IMR-90 (cell line): ENCODE data around the gene CALN1. TPM values are rescaled to one million over a fixed set of nuclear protein-coding genes. Genes with fewer than 3 reads are reported as not detected.

Experiments
- ATAC-seq: fragments of 200-7000 bp; cut with Tn5 transposase; 2 replicates; pipeline ENCODE4 v1.9.1; 2020; ENCODE audit warnings: low read depth, mild to moderate bottlenecking, moderate library complexity
- BruUV-seq: library from RNA; stranded (reverse); fragments of 400-500 nt; replicated peaks from 2 replicates; lab custom pipeline; 2021; lab: Mats Ljungman, UMichigan
- CTCF ChIA-PET: fragments of 300-600 bp; formaldehyde crosslinking; extraction: SDS; loops from one replicate; lab custom pipeline; 2021; ENCODE audit warnings: antibody characterized with exemption; lab: Yijun Ruan, JAX
- POLR2A ChIA-PET: fragments of 300-600 bp; sonication (Branson Sonifier 250); formaldehyde crosslinking; loops from one replicate; lab custom pipeline; 2022; ENCODE audit warnings: antibody characterized with exemption; ENCODE audit not compliant: unreplicated experiment; lab: Charles Lee
- DNase-seq: peaks from one replicate; pipeline ENCODE4 v3.0.0; 2013
- H2AFZ ChIP-seq: replicated peaks from 2 replicates; pipeline ENCODE3; 2013; ENCODE audit warnings: low read length, mild to moderate bottlenecking; ENCODE audit not compliant: poor library complexity
- H2AK5ac ChIP-seq: 2 replicates; pipeline ENCODE4 v1.6.1; 2013; ENCODE audit warnings: low read depth, low read length, inconsistent platforms
- H2AK9ac ChIP-seq: replicated peaks from 2 replicates; pipeline ENCODE3; 2013; ENCODE audit warnings: mild to moderate bottlenecking, low read depth, low read length, moderate library complexity; ENCODE audit not compliant: poor library complexity
- H2BK120ac ChIP-seq: 2 replicates; pipeline ENCODE4 v1.6.1; 2013; ENCODE audit warnings: low read depth, low read length, inconsistent platforms
- H2BK15ac ChIP-seq: 3 replicates; pipeline ENCODE4 v1.6.1; 2013; ENCODE audit warnings: low read depth, low read length, inconsistent platforms
- H2BK20ac ChIP-seq: 2 replicates; pipeline ENCODE4 v1.6.1; 2013; ENCODE audit warnings: low read depth, mild to moderate bottlenecking, inconsistent platforms, low read length, moderate library complexity
- H2BK5ac ChIP-seq: 2 replicates; pipeline ENCODE4 v1.6.1; 2013; ENCODE audit warnings: mild to moderate bottlenecking, low read depth, low read length, inconsistent platforms; ENCODE audit not compliant: poor library complexity, severe bottlenecking
- H3K14ac ChIP-seq: replicated peaks from 2 replicates; pipeline ENCODE4 v1.6.1; 2013; ENCODE audit warnings: low read depth, low read length, inconsistent platforms
- H3K18ac ChIP-seq: 2 replicates; pipeline ENCODE4 v1.6.1; 2013; ENCODE audit warnings: low read depth, low read length, control low read depth
- H3K23ac ChIP-seq: 2 replicates; pipeline ENCODE4 v1.6.1; 2013; ENCODE audit warnings: low read depth, low read length, inconsistent platforms
- H3K27ac ChIP-seq: 2 replicates; pipeline ENCODE4 v1.5.1; 2013; ENCODE audit warnings: mild to moderate bottlenecking, control low read depth, low read length; ENCODE audit not compliant: insufficient read depth
- H3K27me3 ChIP-seq: 2 replicates; pipeline ENCODE4 v1.6.1; 2013; ENCODE audit warnings: low read length; ENCODE audit not compliant: control insufficient read depth, insufficient read depth
- H3K36me3 ChIP-seq: 2 replicates; pipeline ENCODE4 v1.6.1; 2013; ENCODE audit warnings: low read length, mixed read lengths; ENCODE audit not compliant: control insufficient read depth, insufficient read depth
- H3K4ac ChIP-seq: 2 replicates; pipeline ENCODE4 v1.6.1; 2013; ENCODE audit warnings: low read depth, low read length, inconsistent platforms
- H3K4me1 ChIP-seq: 2 replicates; pipeline ENCODE4 v1.6.1; 2013; ENCODE audit warnings: low read length, mixed read lengths; ENCODE audit not compliant: control insufficient read depth, insufficient read depth
- H3K4me2 ChIP-seq: 2 replicates; pipeline ENCODE4 v1.6.1; 2013; ENCODE audit warnings: low read depth, mild to moderate bottlenecking, control low read depth, low read length, moderate library complexity
- H3K4me3 ChIP-seq: 2 replicates; pipeline ENCODE4 v1.5.1; 2013; ENCODE audit warnings: low read depth, mild to moderate bottlenecking, control low read depth, low read length, moderate library complexity; ENCODE audit not compliant: insufficient read depth
- H3K56ac ChIP-seq: 2 replicates; pipeline ENCODE4 v1.6.1; 2013; ENCODE audit warnings: low read length, inconsistent platforms; ENCODE audit not compliant: insufficient read depth; ENCODE audit errors: extremely low read depth
- H3K79me1 ChIP-seq, 2 experiments: 2 replicates each; pipeline ENCODE4 v1.6.1; 2013; ENCODE audit warnings: low read length in 2 of 2, inconsistent platforms in 1 of 2, low read depth in 1 of 2
- H3K9ac ChIP-seq: 2 replicates; pipeline ENCODE4 v1.6.1; 2013; ENCODE audit warnings: low read depth, low read length, control low read depth
- H3K9me1 ChIP-seq: 2 replicates; pipeline ENCODE4 v1.6.1; 2013; ENCODE audit warnings: low read length, inconsistent platforms; ENCODE audit not compliant: insufficient read depth
- H3K9me3 ChIP-seq: 2 replicates; pipeline ENCODE4 v1.6.1; 2013; ENCODE audit warnings: low read length; ENCODE audit not compliant: control insufficient read depth, insufficient read depth
- H4K20me1 ChIP-seq: 2 replicates; pipeline ENCODE4 v1.6.1; 2013; ENCODE audit warnings: low read length, inconsistent platforms; ENCODE audit not compliant: insufficient read depth
- H4K5ac ChIP-seq: 2 replicates; pipeline ENCODE4 v1.6.1; 2013; ENCODE audit warnings: mild to moderate bottlenecking, low read depth, low read length, control low read depth
- H4K8ac ChIP-seq, 2 experiments: 2 replicates each; pipeline ENCODE4 v1.6.1; 2013; ENCODE audit warnings: low read depth in 2 of 2, low read length in 2 of 2, control low read depth in 1 of 2, inconsistent platforms in 1 of 2
- H4K91ac ChIP-seq: 2 replicates; pipeline ENCODE4 v1.6.1; 2013; ENCODE audit warnings: low read depth, low read length, inconsistent platforms; ENCODE audit not compliant: insufficient read depth
- BHLHE40 ChIP-seq: fragments of 150-350 bp; IDR thresholded peaks from 2 replicates; pipeline ENCODE4 v1.6.1; 2016; ENCODE audit warnings: mild to moderate bottlenecking, low read depth, low read length
- CEBPB ChIP-seq: IDR thresholded peaks from 2 replicates; pipeline ENCODE4 v1.6.1; 2012; ENCODE audit warnings: low read depth, low read length, improper control_type of control experiment
- CHD1 ChIP-seq: IDR thresholded peaks from 2 replicates; pipeline ENCODE4 v1.6.1; 2012; ENCODE audit warnings: low read depth, low read length, improper control_type of control experiment
- ELK1 ChIP-seq: fragments of 150-350 bp; IDR thresholded peaks from 2 replicates; pipeline ENCODE4 v1.6.1; 2016; ENCODE audit warnings: low read depth, mild to moderate bottlenecking, low read length, moderate library complexity, borderline replicate concordance
- FOS ChIP-seq: fragments of 150-350 bp; IDR thresholded peaks from 2 replicates; pipeline ENCODE4 v1.6.1; 2016; ENCODE audit warnings: low read depth, low read length
- MAFK ChIP-seq: IDR thresholded peaks from 2 replicates; pipeline ENCODE4 v1.6.1; 2012; ENCODE audit warnings: low read depth, low read length, improper control_type of control experiment
- MAZ ChIP-seq: IDR thresholded peaks from 2 replicates; pipeline ENCODE4 v1.6.1; 2012; ENCODE audit warnings: low read depth, mild to moderate bottlenecking, low read length, improper control_type of control experiment, moderate library complexity, borderline replicate concordance
- MXI1 ChIP-seq: IDR thresholded peaks from 2 replicates; pipeline ENCODE4 v1.6.1; 2012; ENCODE audit warnings: low read depth, mild to moderate bottlenecking, low read length, moderate library complexity, borderline replicate concordance
- NFE2L2 ChIP-seq: fragments of 150-350 bp; IDR thresholded peaks from 2 replicates; pipeline ENCODE4 v1.6.1; 2016; ENCODE audit warnings: low read depth, mild to moderate bottlenecking, low read length
- POLR2A ChIP-seq: IDR thresholded peaks from 2 replicates; pipeline ENCODE4 v1.6.1; 2012; ENCODE audit warnings: mild to moderate bottlenecking, low read depth, low read length
- RAD21 ChIP-seq: IDR thresholded peaks from 2 replicates; pipeline ENCODE4 v1.6.1; 2012; ENCODE audit warnings: low read length, improper control_type of control experiment
- RCOR1 ChIP-seq: IDR thresholded peaks from 2 replicates; pipeline ENCODE4 v1.6.1; 2012; ENCODE audit warnings: mild to moderate bottlenecking, low read length, improper control_type of control experiment; ENCODE audit not compliant: insufficient replicate concordance
- RFX5 ChIP-seq: IDR thresholded peaks from 2 replicates; pipeline ENCODE4 v1.8.0; 2012; ENCODE audit warnings: low read depth, mild to moderate bottlenecking, low read length, moderate library complexity
- SMC3 ChIP-seq: fragments of 150-350 bp; IDR thresholded peaks from 2 replicates; pipeline ENCODE4 v1.6.1; 2016; ENCODE audit warnings: low read depth, mild to moderate bottlenecking, antibody characterized with exemption, low read length, moderate library complexity
- WGBS, 2 experiments: methylation state at CpG; one replicate each; pipeline versions ENCODE4 v1.1.5 to v1.1.7; 2013; ENCODE audit warnings: missing lambda C conversion rate in 2 of 2; ENCODE audit not compliant: insufficient read length in 1 of 2; ENCODE audit errors: extremely low coverage in 2 of 2; 5-methylcytosine and 5-hydroxymethylcytosine counted together
- dilution Hi-C: fragments of 300-500 bp; cut with HindIII; formaldehyde crosslinking; loops from one replicate; pipeline ENCODE4 v1.14.3; 2018; ENCODE audit warnings: low sequenced_read_pairs; ENCODE audit not compliant: unreplicated experiment
- in situ Hi-C: fragments of 300-500 bp; cut with MboI; formaldehyde crosslinking; loops from 3 replicates; pipeline ENCODE4 v1.14.3; 2019; ENCODE audit warnings: low sequenced_read_pairs, inconsistent platforms, mixed read lengths
- intact Hi-C: fragments of 100-400 bp; cut with micrococcal nuclease; formaldehyde crosslinking; loops from 2 replicates; pipeline ENCODE4 v1.10.0; 2022
- polyA plus RNA-seq, 3 experiments: library from polyadenylated mRNA; depleted of rRNA; stranded (reverse); fragments of >200 nt; gene quantifications; 2 replicates each; pipeline ENCODE4 v1.2.3, GENCODE V29; 2012; ENCODE audit warnings: low replicate concordance in 1 of 3
- total RNA-seq: library from RNA; depleted of rRNA; stranded (reverse); fragments of >200 nt; gene quantifications from 2 replicates; pipeline ENCODE4 v1.2.3, GENCODE V29; 2012
- TF ChIP-seq, protein P1 (sequence below): conservative IDR thresholded peaks from 2 replicates; pipeline ENCODE4 v1.5.1; 2012; ENCODE audit warnings: mild to moderate bottlenecking, low read depth, low read length, improper control_type of control experiment
- TF ChIP-seq, protein P2 (sequence below): fragments of 150-350 bp; IDR thresholded peaks from 2 replicates; pipeline ENCODE4 v1.6.1; 2017; ENCODE audit warnings: mild to moderate bottlenecking, antibody characterized with exemption, low read length, low read depth

CALN1 gene
- total and polyA plus RNA-seq, 2 of the 4 experiments (the other 2 are of a cell fraction), result not detected

- no peak overlapping the region for H4K91ac ChIP-seq
- no peak overlapping the region for H2BK20ac ChIP-seq
- H3K4me3 ChIP-seq, result no peak overlapping the region
- H2AFZ ChIP-seq, result no peak overlapping the region
- no peak overlapping the region for H3K14ac ChIP-seq
- no peak overlapping the region for H2BK15ac ChIP-seq
- DNase-seq (no peak), ATAC-seq (no peak)
- no peak overlapping the region for H2AK9ac ChIP-seq
- intact Hi-C loops, result no loop called here
- no peak for TF ChIP-seq CHD1
- no peak for TF ChIP-seq NFE2L2
- no peak for TF ChIP-seq MAZ
- TF ChIP-seq RAD21, result no peak
- TF ChIP-seq, protein P1, sequence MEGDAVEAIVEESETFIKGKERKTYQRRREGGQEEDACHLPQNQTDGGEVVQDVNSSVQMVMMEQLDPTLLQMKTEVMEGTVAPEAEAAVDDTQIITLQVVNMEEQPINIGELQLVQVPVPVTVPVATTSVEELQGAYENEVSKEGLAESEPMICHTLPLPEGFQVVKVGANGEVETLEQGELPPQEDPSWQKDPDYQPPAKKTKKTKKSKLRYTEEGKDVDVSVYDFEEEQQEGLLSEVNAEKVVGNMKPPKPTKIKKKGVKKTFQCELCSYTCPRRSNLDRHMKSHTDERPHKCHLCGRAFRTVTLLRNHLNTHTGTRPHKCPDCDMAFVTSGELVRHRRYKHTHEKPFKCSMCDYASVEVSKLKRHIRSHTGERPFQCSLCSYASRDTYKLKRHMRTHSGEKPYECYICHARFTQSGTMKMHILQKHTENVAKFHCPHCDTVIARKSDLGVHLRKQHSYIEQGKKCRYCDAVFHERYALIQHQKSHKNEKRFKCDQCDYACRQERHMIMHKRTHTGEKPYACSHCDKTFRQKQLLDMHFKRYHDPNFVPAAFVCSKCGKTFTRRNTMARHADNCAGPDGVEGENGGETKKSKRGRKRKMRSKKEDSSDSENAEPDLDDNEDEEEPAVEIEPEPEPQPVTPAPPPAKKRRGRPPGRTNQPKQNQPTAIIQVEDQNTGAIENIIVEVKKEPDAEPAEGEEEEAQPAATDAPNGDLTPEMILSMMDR, result no peak
- TF ChIP-seq, protein P2, sequence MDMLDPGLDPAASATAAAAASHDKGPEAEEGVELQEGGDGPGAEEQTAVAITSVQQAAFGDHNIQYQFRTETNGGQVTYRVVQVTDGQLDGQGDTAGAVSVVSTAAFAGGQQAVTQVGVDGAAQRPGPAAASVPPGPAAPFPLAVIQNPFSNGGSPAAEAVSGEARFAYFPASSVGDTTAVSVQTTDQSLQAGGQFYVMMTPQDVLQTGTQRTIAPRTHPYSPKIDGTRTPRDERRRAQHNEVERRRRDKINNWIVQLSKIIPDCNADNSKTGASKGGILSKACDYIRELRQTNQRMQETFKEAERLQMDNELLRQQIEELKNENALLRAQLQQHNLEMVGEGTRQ, result no peak
- TF ChIP-seq RFX5, result no peak
- no peak for TF ChIP-seq MAFK
- TF ChIP-seq MXI1, result no peak
- no peak for TF ChIP-seq ELK1
- no peak for TF ChIP-seq RCOR1
- TF ChIP-seq FOS, result no peak
- no peak for TF ChIP-seq BHLHE40
- no peak for TF ChIP-seq SMC3
- TF ChIP-seq POLR2A, result no peak
- TF ChIP-seq CEBPB, result no peak
- no peak overlapping the region for H3K9ac ChIP-seq
- in situ Hi-C loops, result no loop called here
- ChIA-PET CTCF (no interaction called here), POLR2A (no interaction called here)
- no peak overlapping the region for H2BK120ac ChIP-seq
- no peaks in the 10 kb centered on the region for H3K36me3 ChIP-seq
- H4K8ac ChIP-seq, result no peak overlapping the region
- no peaks in the 10 kb centered on the region for H3K27me3 ChIP-seq
- no peaks in the 10 kb centered on the region for H3K9me1 ChIP-seq
- no peak overlapping the region for H3K56ac ChIP-seq
- dilution Hi-C loops, result no loop called here
- no peak overlapping the region for H4K5ac ChIP-seq
- no peak overlapping the region for H3K18ac ChIP-seq
- H3K79me1 ChIP-seq, result no peaks in the 10 kb centered on the region
- peaks cover 4% of the 10 kb centered on the region for H3K9me3 ChIP-seq
- no peaks in the 10 kb centered on the region for H4K20me1 ChIP-seq
- H2AK5ac ChIP-seq, result no peak overlapping the region
- no peak overlapping the region for H3K23ac ChIP-seq
- no peak overlapping the region for H3K27ac ChIP-seq
- BruUV-seq, result no TSS peak
- 3% methylated on average over 6 of the region's 15 CpGs; no CpG with 5 or more reads in 1 of the 2 experiments for WGBS, 2 experiments
- no peak overlapping the region for H3K4ac ChIP-seq
- H3K4me1 ChIP-seq, result no peaks in the 10 kb centered on the region
- no peak overlapping the region for H2BK5ac ChIP-seq
- H3K4me2 ChIP-seq, result no peak overlapping the region
Measured at GRCh38 chr7:72435366-72435765, 23.2 kb upstream of the CALN1 start.
